HEK293 (cell line): ENCODE results near the gene SLC8A1.

Source experiments
- CTCF ChIA-PET: fragments of 350-600 bp; formaldehyde crosslinking; extraction: SDS; loops from one replicate; lab custom pipeline; 2021; ENCODE audit warnings: antibody characterized with exemption; lab: Yijun Ruan, JAX
- POLR2A ChIA-PET: fragments of 300-600 bp; formaldehyde crosslinking; extraction: SDS; loops from one replicate; lab custom pipeline; 2020; ENCODE audit warnings: antibody characterized with exemption, inconsistent platforms; lab: Yijun Ruan, JAX
- H3K27ac ChIP-seq: fragments of 200-500 bp; sonication (Bioruptor generic); 2 replicates; pipeline ENCODE4 v1.5.1; 2014; ENCODE audit warnings: low read depth, low read length, control low read depth, inconsistent platforms; ENCODE audit errors: extremely low read depth
- H3K36me3 ChIP-seq, 2 experiments: fragments of 200-500 bp in 1 of 2; sonication (Bioruptor generic) in 1 of 2; 1 replicate in 1 of 2; 2 replicates in 1 of 2; pipeline ENCODE4 v1.5.1; 2014 to 2017; ENCODE audit warnings: inconsistent platforms in 2 of 2, low read length in 2 of 2; ENCODE audit not compliant: control insufficient read depth in 2 of 2, insufficient read depth in 1 of 2
- H3K4me1 ChIP-seq: fragments of 200-500 bp; sonication (Bioruptor generic); 2 replicates; pipeline ENCODE4 v1.5.1; 2014; ENCODE audit warnings: mild to moderate bottlenecking, low read length, inconsistent platforms; ENCODE audit not compliant: control insufficient read depth, insufficient read depth
- H3K4me3 ChIP-seq: 2 replicates; pipeline ENCODE4 v1.5.1; 2011; ENCODE audit warnings: low read depth, mild to moderate bottlenecking, control low read depth, low read length, moderate library complexity
- H3K9me3 ChIP-seq: fragments of 200-500 bp; sonication (Bioruptor generic); 2 replicates; pipeline ENCODE4 v1.5.1; 2014; ENCODE audit warnings: low read depth, low read length, inconsistent platforms; ENCODE audit not compliant: control insufficient read depth, insufficient read depth
- ATF2 ChIP-seq: fragments of 450-650 bp; formaldehyde crosslinking; IDR thresholded peaks from 2 replicates; pipeline ENCODE4 v1.5.1; 2016; ENCODE audit warnings: missing biosample characterization, missing genetic modification characterization, low read depth
- PRDM10 ChIP-seq: fragments of 450-650 bp; formaldehyde crosslinking; IDR thresholded peaks from 2 replicates; pipeline ENCODE4 v1.5.1; 2016; ENCODE audit warnings: missing biosample characterization, missing genetic modification characterization
- WT1 ChIP-seq: fragments of 450-650 bp; formaldehyde crosslinking; IDR thresholded peaks from 2 replicates; pipeline ENCODE4 v1.5.1; 2016; ENCODE audit warnings: missing biosample characterization, missing genetic modification characterization
- ZBTB26 ChIP-seq: fragments of 450-650 bp; formaldehyde crosslinking; optimal IDR thresholded peaks from 2 replicates; pipeline ENCODE3; 2016; ENCODE audit warnings: missing biosample characterization, mild to moderate bottlenecking, missing genetic modification characterization
- ZNF10 ChIP-seq: fragments of 450-650 bp; formaldehyde crosslinking; IDR thresholded peaks from 2 replicates; pipeline ENCODE4 v1.5.1; 2017; ENCODE audit warnings: missing biosample characterization, missing genetic modification characterization
- ZNF169 ChIP-seq: fragments of 450-650 bp; formaldehyde crosslinking; IDR thresholded peaks from 2 replicates; pipeline ENCODE4 v1.5.1; 2016; ENCODE audit warnings: missing biosample characterization, missing genetic modification characterization
- ZNF280C ChIP-seq: fragments of 450-650 bp; formaldehyde crosslinking; IDR thresholded peaks from 2 replicates; pipeline ENCODE4 v1.5.1; 2016; ENCODE audit warnings: missing biosample characterization, missing genetic modification characterization
- ZNF571 ChIP-seq: fragments of 450-650 bp; formaldehyde crosslinking; IDR thresholded peaks from 2 replicates; pipeline ENCODE4 v1.5.0; 2017; ENCODE audit warnings: missing biosample characterization, missing genetic modification characterization
- ZNF626 ChIP-seq: fragments of 450-650 bp; sonication (Bioruptor Pico); formaldehyde crosslinking; IDR thresholded peaks from 2 replicates; pipeline ENCODE4 v1.5.1; 2018; ENCODE audit warnings: missing biosample characterization, missing genetic modification characterization, inconsistent platforms
- ZNF654 ChIP-seq: fragments of 450-650 bp; formaldehyde crosslinking; IDR thresholded peaks from 2 replicates; pipeline ENCODE4 v1.5.1; 2016; ENCODE audit warnings: low read depth, missing biosample characterization, missing genetic modification characterization
- ZNF660 ChIP-seq: fragments of 450-650 bp; IDR thresholded peaks from 2 replicates; pipeline ENCODE4 v1.5.1; 2018; ENCODE audit warnings: missing biosample characterization, mild to moderate bottlenecking, missing genetic modification characterization
- TF ChIP-seq, protein P1 (sequence below): fragments of 450-650 bp; formaldehyde crosslinking; IDR thresholded peaks from 2 replicates; pipeline ENCODE4 v1.5.1; 2017; ENCODE audit warnings: missing biosample characterization, missing genetic modification characterization
- TF ChIP-seq, protein P2 (sequence below): fragments of 450-650 bp; formaldehyde crosslinking; IDR thresholded peaks from 2 replicates; pipeline ENCODE4 v1.5.1; 2016; ENCODE audit warnings: missing biosample characterization, missing genetic modification characterization

SLC8A1 gene

DNA sequence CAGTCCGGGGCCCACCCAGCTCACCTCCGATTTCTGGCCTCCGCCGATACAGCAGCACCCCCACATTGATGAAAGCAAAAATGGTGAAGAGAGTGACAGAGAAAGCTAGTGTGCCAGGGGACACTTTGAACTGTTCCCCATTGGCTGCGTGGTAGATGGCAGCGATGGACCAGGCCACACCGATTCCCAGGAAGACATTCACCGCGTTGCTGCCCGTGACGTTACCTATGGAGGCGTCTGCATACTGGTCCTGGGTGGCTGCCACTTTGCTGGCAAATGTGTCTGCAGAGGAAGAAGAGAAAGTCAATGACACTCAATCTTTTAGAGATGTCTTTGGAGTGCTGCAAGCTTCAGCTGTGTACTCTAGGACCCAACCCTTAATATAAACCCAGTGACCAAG, 336.5 kb downstream of the SLC8A1 start:
- Histone ChIP-seq H3K36me3 (no peaks in the 10 kb centered on the region), H3K4me3 (no peak overlapping the region), H3K4me1 (no peaks in the 10 kb centered on the region), H3K9me3 (no peaks in the 10 kb centered on the region), H3K27ac (no peak overlapping the region)
- POLR2A ChIA-PET = no interaction called here
- CTCF ChIA-PET = no interaction called here
- TF ChIP-seq ZNF169 (no peak), WT1 (tag by site-specific recombination) (no peak), ZNF571 (tag by site-specific recombination) (no peak), PRDM10 (no peak), ZNF280C (tag by site-specific recombination) (no peak), ZNF654 (tag by site-specific recombination) (no peak), ATF2 (no peak), ZNF10 (no peak), ZNF660 (tag by site-specific recombination) (no peak), ZBTB26 (tag by site-specific recombination) (no peak), ZNF626 (tag by site-specific recombination) (no peak)
- TF ChIP-seq, protein P1, sequence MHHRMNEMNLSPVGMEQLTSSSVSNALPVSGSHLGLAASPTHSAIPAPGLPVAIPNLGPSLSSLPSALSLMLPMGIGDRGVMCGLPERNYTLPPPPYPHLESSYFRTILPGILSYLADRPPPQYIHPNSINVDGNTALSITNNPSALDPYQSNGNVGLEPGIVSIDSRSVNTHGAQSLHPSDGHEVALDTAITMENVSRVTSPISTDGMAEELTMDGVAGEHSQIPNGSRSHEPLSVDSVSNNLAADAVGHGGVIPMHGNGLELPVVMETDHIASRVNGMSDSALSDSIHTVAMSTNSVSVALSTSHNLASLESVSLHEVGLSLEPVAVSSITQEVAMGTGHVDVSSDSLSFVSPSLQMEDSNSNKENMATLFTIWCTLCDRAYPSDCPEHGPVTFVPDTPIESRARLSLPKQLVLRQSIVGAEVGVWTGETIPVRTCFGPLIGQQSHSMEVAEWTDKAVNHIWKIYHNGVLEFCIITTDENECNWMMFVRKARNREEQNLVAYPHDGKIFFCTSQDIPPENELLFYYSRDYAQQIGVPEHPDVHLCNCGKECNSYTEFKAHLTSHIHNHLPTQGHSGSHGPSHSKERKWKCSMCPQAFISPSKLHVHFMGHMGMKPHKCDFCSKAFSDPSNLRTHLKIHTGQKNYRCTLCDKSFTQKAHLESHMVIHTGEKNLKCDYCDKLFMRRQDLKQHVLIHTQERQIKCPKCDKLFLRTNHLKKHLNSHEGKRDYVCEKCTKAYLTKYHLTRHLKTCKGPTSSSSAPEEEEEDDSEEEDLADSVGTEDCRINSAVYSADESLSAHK = no peak
- TF ChIP-seq, protein P2, sequence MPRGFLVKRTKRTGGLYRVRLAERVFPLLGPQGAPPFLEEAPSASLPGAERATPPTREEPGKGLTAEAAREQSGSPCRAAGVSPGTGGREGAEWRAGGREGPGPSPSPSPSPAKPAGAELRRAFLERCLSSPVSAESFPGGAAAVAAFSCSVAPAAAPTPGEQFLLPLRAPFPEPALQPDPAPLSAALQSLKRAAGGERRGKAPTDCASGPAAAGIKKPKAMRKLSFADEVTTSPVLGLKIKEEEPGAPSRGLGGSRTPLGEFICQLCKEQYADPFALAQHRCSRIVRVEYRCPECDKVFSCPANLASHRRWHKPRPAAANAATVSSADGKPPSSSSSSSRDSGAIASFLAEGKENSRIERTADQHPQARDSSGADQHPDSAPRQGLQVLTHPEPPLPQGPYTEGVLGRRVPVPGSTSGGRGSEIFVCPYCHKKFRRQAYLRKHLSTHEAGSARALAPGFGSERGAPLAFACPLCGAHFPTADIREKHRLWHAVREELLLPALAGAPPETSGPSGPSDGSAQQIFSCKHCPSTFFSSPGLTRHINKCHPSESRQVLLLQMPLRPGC = no peak
- TF ChIP-seq, all 188 proteins: peak for 0
